ENCODE data around the gene SLC7A4.

SLC7A4 gene

DNA sequence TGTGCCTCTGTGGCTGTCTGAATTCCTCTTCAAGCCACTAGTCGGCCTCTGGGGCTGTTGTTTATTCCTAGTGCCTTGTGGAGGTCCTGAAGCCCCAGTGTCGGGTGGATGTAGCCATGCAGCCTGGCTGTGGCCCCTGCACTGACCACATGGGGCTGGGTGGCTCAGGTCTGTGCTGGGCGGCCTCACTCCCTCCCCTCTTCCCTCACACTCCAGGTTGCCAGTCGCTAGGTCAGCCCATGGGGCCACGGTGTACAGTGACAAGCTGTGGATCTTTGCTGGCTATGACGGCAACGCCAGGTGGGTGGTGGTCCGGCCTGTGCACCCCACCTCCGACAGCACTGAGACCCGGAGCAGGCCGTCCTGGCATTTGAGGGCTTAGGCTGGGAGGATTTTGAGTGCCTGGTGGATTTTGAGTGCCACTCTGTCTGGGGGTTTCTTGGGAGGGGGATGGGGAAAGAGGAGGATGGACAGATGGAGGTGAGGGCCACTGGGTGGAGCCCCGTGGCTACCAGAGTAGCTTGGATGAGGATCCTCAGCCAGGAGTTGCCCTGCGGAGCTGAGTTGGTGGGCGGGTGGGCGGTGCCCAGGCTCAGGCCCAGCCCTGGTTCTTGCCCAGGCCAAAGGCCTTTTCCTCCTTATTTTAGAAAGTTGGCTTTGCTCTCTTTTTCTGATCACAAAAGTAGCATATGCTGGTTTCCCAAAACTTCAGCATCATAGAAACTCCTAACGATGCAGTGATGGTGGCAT lies 43.6 kb downstream of the SLC7A4 start:
- peaks cover 78% of the 10 kb centered on the region for H3K36me3 ChIP-seq (ENCODE audit: insufficient read depth, low read length)
- DNase-seq = no peak
- no peak for ATAC-seq (ENCODE audit: insufficient read depth, low read depth)
- TF ChIP-seq EZH2 (IDR thresholded peaks at IDR 0.05; ENCODE audit: borderline replicate concordance, low read depth, low read length, severe bottlenecking) = no peak
- TF ChIP-seq, protein P1, sequence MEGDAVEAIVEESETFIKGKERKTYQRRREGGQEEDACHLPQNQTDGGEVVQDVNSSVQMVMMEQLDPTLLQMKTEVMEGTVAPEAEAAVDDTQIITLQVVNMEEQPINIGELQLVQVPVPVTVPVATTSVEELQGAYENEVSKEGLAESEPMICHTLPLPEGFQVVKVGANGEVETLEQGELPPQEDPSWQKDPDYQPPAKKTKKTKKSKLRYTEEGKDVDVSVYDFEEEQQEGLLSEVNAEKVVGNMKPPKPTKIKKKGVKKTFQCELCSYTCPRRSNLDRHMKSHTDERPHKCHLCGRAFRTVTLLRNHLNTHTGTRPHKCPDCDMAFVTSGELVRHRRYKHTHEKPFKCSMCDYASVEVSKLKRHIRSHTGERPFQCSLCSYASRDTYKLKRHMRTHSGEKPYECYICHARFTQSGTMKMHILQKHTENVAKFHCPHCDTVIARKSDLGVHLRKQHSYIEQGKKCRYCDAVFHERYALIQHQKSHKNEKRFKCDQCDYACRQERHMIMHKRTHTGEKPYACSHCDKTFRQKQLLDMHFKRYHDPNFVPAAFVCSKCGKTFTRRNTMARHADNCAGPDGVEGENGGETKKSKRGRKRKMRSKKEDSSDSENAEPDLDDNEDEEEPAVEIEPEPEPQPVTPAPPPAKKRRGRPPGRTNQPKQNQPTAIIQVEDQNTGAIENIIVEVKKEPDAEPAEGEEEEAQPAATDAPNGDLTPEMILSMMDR (IDR thresholded peaks at IDR 0.05; ENCODE audit: borderline replicate concordance, extremely low read depth, low read length, poor library complexity, severe bottlenecking) = no peak
- H3K27me3 ChIP-seq (ENCODE audit: insufficient read depth, low read length, poor library complexity) = no peaks in the 10 kb centered on the region
- H3K27ac ChIP-seq (ENCODE audit: low read length) = no peak overlapping the region
- H3K9ac ChIP-seq (ENCODE audit: low read depth, low read length) = no peak overlapping the region
- H3K9me3 ChIP-seq (ENCODE audit: insufficient read depth, low read length, severe bottlenecking) = no peaks in the 10 kb centered on the region
- no peak overlapping the region for H3K4me2 ChIP-seq (ENCODE audit: insufficient read depth, low read length)
- no peaks in the 10 kb centered on the region for H4K20me1 ChIP-seq (ENCODE audit: insufficient read depth, low read length)
- no peak overlapping the region for H2AFZ ChIP-seq (ENCODE audit: low read depth, low read length)
- H3K79me2 ChIP-seq (ENCODE audit: insufficient read depth, low read length) = peaks cover 5% of the 10 kb centered on the region; the same call in 1 of the 2 replicates
- H3K4me1 ChIP-seq (ENCODE audit: insufficient read depth, low read length) = peaks cover 3% of the 10 kb centered on the region
- no peak overlapping the region for H3K4me3 ChIP-seq (ENCODE audit: low read depth in 1 of 2, low read length in 2 of 2)

DNA sequence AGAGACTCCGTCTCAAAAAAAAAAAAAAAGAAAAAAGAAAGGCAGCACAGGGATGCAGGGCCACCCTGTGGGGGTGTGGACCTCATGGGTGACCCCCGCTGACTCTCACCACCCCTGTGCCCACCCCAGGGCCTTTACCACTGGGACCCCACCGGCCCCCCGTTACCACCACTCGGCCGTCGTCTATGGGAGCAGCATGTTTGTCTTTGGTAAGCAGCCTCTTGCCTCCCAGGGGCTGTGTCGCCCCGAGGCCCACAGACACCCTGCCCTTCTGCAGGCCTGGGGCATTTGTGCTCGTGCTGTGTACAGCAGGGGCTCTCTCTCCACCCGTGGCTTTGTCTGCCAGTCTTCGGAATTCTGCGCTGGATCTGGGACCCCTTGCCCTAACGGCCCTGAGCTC lies 45.0 kb downstream of the SLC7A4 start:
- no peak for ATAC-seq (ENCODE audit: insufficient read depth, low read depth)
- H2AFZ ChIP-seq (ENCODE audit: low read depth, low read length) = no peak overlapping the region

DNA sequence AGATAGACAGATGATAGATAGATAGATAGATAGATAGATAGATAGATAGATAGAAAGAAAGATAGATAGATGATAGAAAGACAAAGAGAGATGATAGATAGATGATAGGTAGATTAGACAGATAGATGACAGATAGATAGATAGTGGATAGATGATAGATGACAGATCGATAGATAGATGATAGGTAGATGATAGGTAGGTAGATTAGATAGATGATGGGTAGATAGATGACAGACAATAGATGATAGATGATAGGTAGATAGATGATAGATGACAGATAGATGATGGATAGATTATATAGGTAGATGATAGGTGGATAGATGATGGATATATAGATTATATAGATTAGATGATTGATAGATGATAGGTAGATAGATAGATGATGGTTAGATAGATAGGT lies 46.0 kb downstream of the SLC7A4 start:
- Histone ChIP-seq H3K4me1 (ENCODE audit: insufficient read depth, low read length) (peaks cover 22% of the 10 kb centered on the region), H2AFZ (ENCODE audit: low read depth, low read length) (no peak overlapping the region), H3K36me3 (ENCODE audit: insufficient read depth, low read length) (peaks cover 60% of the 10 kb centered on the region), H3K4me3 (ENCODE audit: low read depth in 1 of 2, low read length in 2 of 2) (no peak overlapping the region), H4K20me1 (ENCODE audit: insufficient read depth, low read length) (no peaks in the 10 kb centered on the region), H3K4me2 (ENCODE audit: insufficient read depth, low read length) (no peak overlapping the region), H3K27ac (ENCODE audit: low read length) (no peak overlapping the region), H3K9ac (ENCODE audit: low read depth, low read length) (no peak overlapping the region), H3K27me3 (ENCODE audit: insufficient read depth, low read length, poor library complexity) (no peaks in the 10 kb centered on the region), H3K79me2 (ENCODE audit: insufficient read depth, low read length) (peaks cover 28% of the 10 kb centered on the region), H3K9me3 (ENCODE audit: insufficient read depth, low read length, severe bottlenecking) (no peaks in the 10 kb centered on the region)
- no peak for DNase-seq
- ATAC-seq (ENCODE audit: insufficient read depth, low read depth) = no peak
- TF ChIP-seq EZH2 (IDR thresholded peaks at IDR 0.05; ENCODE audit: borderline replicate concordance, low read depth, low read length, severe bottlenecking) = no peak
- TF ChIP-seq, protein P1 (IDR thresholded peaks at IDR 0.05; ENCODE audit: borderline replicate concordance, extremely low read depth, low read length, poor library complexity, severe bottlenecking) = no peak

More for the DNA sequence above, 45.0 kb downstream of the SLC7A4 start:
- no peak for TF ChIP-seq EZH2 (IDR thresholded peaks at IDR 0.05; ENCODE audit: borderline replicate concordance, low read depth, low read length, severe bottlenecking)
- TF ChIP-seq, protein P1 (IDR thresholded peaks at IDR 0.05; ENCODE audit: borderline replicate concordance, extremely low read depth, low read length, poor library complexity, severe bottlenecking) = no peak
- Histone ChIP-seq H3K4me1 (ENCODE audit: insufficient read depth, low read length) (peaks cover 17% of the 10 kb centered on the region), H3K4me3 (ENCODE audit: low read depth in 1 of 2, low read length in 2 of 2) (no peak overlapping the region), H3K27me3 (ENCODE audit: insufficient read depth, low read length, poor library complexity) (no peaks in the 10 kb centered on the region), H3K27ac (ENCODE audit: low read length) (no peak overlapping the region), H3K79me2 (ENCODE audit: insufficient read depth, low read length) (peaks cover 18% of the 10 kb centered on the region), H3K9me3 (ENCODE audit: insufficient read depth, low read length, severe bottlenecking) (no peaks in the 10 kb centered on the region), H4K20me1 (ENCODE audit: insufficient read depth, low read length) (no peaks in the 10 kb centered on the region), H3K9ac (ENCODE audit: low read depth, low read length) (no peak overlapping the region), H3K36me3 (ENCODE audit: insufficient read depth, low read length) (peaks cover 70% of the 10 kb centered on the region), H3K4me2 (ENCODE audit: insufficient read depth, low read length) (no peak overlapping the region)
- DNase-seq = no peak

Data from DND-41 (cell line).